ENCODE measurements around the gene COL6A1. TPM values are rescaled to one million over a fixed set of nuclear protein-coding genes. Genes with fewer than 3 reads are reported as not detected.

COL6A1 gene
- polyA plus RNA-seq, 1 donor from 2014 or later = 29.4 TPM

- TF ChIP-seq CTCF (IDR thresholded peaks at IDR 0.05; ENCODE audit: poor library complexity, severe bottlenecking) (no peak), TAF1 (IDR thresholded peaks at IDR 0.05; ENCODE audit: low read depth) (no peak), RAD21 (conservative IDR thresholded peaks at IDR 0.05) (no peak), EZH2 (IDR thresholded peaks at IDR 0.05; ENCODE audit: borderline replicate concordance, insufficient read depth, low read length, poor library complexity, severe bottlenecking) (no peak), SMC3 (conservative IDR thresholded peaks at IDR 0.05; ENCODE audit: poor library complexity) (no peak), REST (IDR thresholded peaks at IDR 0.05; ENCODE audit: borderline replicate concordance) (no peak), MXI1 (conservative IDR thresholded peaks at IDR 0.05; ENCODE audit: poor library complexity, severe bottlenecking) (no peak), EP300 (conservative IDR thresholded peaks at IDR 0.05; ENCODE audit: poor library complexity, severe bottlenecking) (no peak), POLR2AphosphoS5 (IDR thresholded peaks at IDR 0.05) (no peak)
- H3K9ac ChIP-seq (ENCODE audit: low read length) = no peak overlapping the region
- no peak overlapping the region for H3K4me3 ChIP-seq (ENCODE audit: low read length)
- no peaks in the 10 kb centered on the region for H3K9me3 ChIP-seq (ENCODE audit: low read length)
- H3K79me2 ChIP-seq (replicated peaks; ENCODE audit: insufficient read depth, low read length) = no peaks in the 10 kb centered on the region
- H3F3A ChIP-seq (ENCODE audit: insufficient read depth, low read length, poor library complexity, severe bottlenecking) = no peaks in the 10 kb centered on the region
- no peaks in the 10 kb centered on the region for H3K36me3 ChIP-seq (ENCODE audit: insufficient read depth, low read length)
- no peaks in the 10 kb centered on the region for H3K9me2 ChIP-seq (ENCODE audit: insufficient read depth, low read length)
- no peak overlapping the region for H2AFZ ChIP-seq (ENCODE audit: low read depth, low read length)
- no peak overlapping the region for H3K4me2 ChIP-seq (ENCODE audit: low read length)
- no peaks in the 10 kb centered on the region for H3K27me3 ChIP-seq (ENCODE audit: insufficient read depth, low read depth, low read length)
- H3K27ac ChIP-seq (ENCODE audit: low read length) = no peak overlapping the region
- no peaks in the 10 kb centered on the region for H4K20me1 ChIP-seq (ENCODE audit: insufficient read depth)
These were observed 56.8 kb downstream of the COL6A1 start for GRCh38 chr21:46038341-46038829.

- Histone ChIP-seq H2AFZ (ENCODE audit: low read depth, low read length) (no peak overlapping the region), H3K9me3 (ENCODE audit: low read length) (no peaks in the 10 kb centered on the region)
These were observed 57.4 kb downstream of the COL6A1 start for GRCh38 chr21:46038871-46039397.

More at GRCh38 chr21:46038871-46039397, 57.4 kb downstream of the COL6A1 start:
- Histone ChIP-seq H3K4me2 (ENCODE audit: low read length) (no peak overlapping the region), H3K9ac (ENCODE audit: low read length) (no peak overlapping the region), H3K27ac (ENCODE audit: low read length) (no peak overlapping the region), H4K20me1 (ENCODE audit: insufficient read depth) (no peaks in the 10 kb centered on the region), H3K9me2 (ENCODE audit: insufficient read depth, low read length) (no peaks in the 10 kb centered on the region), H3K4me3 (ENCODE audit: low read length) (no peak overlapping the region), H3K27me3 (ENCODE audit: insufficient read depth, low read depth, low read length) (no peaks in the 10 kb centered on the region), H3K79me2 (replicated peaks; ENCODE audit: insufficient read depth, low read length) (no peaks in the 10 kb centered on the region), H3F3A (ENCODE audit: insufficient read depth, low read length, poor library complexity, severe bottlenecking) (no peaks in the 10 kb centered on the region), H3K36me3 (ENCODE audit: insufficient read depth, low read length) (no peaks in the 10 kb centered on the region)
- TF ChIP-seq SMC3 (conservative IDR thresholded peaks at IDR 0.05; ENCODE audit: poor library complexity) = no peak
- no peak for TF ChIP-seq RAD21 (conservative IDR thresholded peaks at IDR 0.05)
- TF ChIP-seq TAF1 (IDR thresholded peaks at IDR 0.05; ENCODE audit: low read depth) = no peak
- TF ChIP-seq EZH2 (IDR thresholded peaks at IDR 0.05; ENCODE audit: borderline replicate concordance, insufficient read depth, low read length, poor library complexity, severe bottlenecking) = no peak

Measured in neural cell (in vitro differentiated cells).